CD4-positive, alpha-beta T cell treated with Interleukin-12 subunit alpha and Interleukin-12 subunit beta, for 1 hour (primary cell): Measurements from ENCODE around the gene IL4.

ENCODE experiments used
- DNase-seq: peaks from one replicate; pipeline ENCODE4 v3.0.0-alpha.2; 2020

IL4 gene

DNA sequence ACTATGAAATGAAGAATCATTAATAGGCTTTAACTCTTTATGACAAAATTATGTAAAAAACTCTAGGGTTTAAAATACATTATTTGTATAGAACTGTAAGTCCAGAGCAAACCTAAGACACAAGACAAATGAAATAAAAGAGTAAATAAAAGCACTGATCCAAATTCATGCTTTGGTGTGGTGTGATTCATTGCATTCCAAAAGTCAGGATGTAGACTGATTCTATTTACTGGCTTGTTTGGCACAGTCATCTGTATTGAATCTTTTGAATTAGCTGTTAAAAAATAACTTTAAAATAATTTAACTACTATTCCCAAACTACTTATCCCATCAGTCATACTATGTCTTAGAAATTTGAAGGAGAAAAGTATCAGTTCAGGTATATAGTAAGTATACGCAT is 31.1 kb downstream of the IL4 start:
- no peak for DNase-seq

DNA sequence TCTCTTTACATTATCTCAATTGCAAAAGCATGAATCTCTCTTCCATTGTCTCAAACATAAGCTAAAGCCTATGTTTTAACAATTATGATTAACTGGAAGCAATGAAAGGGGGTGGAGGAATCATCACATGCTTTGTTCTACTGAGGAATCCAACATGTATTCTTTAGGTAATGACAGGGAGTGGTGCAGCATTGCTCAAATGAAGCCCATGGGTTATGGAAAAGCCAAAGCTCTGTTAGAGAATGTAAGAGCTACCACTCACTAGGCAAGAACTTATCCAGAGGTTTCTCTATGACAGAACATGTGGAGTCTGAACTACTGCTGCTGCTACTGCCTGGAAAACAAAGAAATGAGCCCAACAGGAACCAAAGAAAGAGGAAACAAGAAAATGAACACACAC is 34.9 kb downstream of the IL4 start:
- DNase-seq, result no peak

DNA sequence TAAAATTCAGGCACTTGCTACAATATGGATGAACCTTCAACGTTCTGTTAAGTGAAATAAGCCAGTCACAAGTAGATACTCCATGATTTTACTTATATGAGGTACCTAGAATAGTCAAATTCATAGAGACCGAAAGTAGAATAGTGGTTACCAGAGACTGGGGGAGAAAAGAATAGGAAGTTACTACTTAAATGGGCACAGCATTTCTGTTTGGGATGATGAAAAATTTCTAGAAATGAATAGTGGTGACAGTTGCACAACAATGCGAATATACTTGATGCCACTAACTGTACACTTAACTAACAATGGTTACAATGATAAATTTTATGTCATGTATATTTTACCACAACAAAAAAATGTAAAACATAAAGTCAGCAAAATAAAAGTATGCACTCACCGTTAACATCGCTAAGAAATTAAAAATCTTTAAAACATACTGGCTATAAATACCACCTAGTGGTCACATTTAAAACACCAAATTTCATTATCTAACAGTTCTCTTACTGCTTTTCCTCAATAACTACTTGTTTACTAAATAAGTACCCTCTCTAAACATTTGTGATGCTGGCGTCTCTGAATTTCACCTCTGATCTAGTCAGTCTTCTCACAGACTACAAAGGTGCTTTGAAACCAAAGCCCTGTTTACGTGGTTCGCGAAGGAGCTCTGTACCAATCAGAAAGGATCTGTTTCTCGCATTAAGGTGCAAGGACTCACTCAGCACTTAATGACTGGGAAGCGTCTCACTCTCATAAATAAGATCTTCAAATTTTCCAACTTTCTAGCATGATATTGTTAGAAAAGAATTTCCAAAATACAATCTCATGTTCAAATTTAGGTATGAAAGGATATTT is 40.9 kb downstream of the IL4 start:
- DNase-seq, result peak; percentile 24

DNA sequence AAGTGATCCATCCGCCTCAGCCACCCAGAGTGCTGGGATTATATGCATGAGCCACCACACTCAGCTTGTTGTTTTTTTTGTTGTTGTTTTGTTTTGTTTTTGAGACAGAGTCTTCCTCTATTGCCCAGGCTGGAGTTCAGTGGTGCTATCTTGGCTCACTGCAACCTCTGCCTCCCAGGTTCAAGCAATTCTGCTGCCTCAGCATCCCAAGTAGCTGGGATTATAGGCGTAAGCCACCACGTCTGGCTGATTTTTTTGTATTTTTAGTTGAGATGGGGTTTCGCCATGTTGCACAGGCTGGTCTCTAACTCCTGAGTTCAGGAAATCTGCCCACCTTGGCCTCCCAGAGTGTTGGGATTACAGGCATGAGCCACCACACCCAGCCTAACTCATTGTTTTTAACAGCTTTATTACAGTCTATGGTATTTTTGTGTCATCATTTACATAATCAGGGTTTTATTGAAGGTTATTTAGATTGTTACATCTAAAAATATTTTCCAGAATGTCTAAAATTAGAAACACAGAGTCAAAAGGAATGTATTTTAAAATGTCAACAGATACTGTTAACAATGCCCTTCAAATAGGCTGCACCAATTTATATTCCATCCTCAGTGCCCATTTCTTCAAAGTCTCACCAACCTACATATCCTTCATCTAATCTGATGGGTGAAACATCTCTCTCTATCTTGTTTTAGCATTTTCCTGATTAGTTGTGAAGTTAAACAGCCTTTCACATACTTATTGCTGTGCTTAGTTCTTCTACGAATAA is 44.9 kb downstream of the IL4 start:
- no peak for DNase-seq

DNA sequence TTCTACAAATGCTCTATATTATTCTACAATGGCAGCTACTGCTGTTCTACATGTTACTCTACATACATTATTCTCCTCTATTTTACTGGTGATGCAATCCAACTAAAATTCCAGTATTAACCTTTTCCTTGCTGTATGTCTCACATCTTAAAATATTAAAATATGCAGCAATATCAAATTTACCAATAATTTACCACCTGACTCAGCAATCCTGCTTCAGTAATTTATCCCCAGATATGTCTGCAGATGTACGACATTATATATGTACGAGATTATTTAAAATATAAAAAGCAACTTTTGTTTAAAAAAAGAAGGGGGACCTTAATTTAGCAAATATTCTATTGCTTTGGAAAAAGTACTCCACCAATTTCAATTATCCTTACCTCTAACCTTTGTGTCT is 52.0 kb downstream of the IL4 start:
- no peak for DNase-seq

DNA sequence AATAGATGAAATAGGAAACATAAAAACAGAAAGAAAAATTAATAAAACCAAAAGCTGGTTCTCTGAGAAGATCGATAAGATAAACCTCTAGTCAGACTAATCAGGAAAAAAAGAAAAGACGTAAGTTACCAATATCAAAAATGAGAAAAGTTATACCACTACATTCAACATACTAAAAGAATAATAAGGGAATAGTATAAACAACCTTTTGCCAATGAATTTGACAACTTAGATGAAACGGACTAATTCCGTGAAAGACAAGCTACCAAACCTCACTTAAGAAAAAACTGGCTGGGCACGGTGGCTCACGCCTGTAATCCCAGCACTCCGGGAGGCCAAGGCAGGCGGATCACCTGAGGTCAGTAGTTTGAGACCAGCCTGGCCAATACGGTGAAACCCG is 56.1 kb downstream of the IL4 start:
- no peak for DNase-seq
